ENCODE results near the gene MTM1.
A peak's percentile ranks its signal among the peaks of the same experiment; 100 is the strongest.

MTM1 gene

GRCh38 chrX:150683112-150683511 is 114.7 kb downstream of the MTM1 start:
- H3K4me3 ChIP-seq (ENCODE audit: low read depth, low read length) = no peak overlapping the region
- DNase-seq (ENCODE audit: low read depth) = no peak
- no peak for TF ChIP-seq CTCF (IDR thresholded peaks at IDR 0.05; ENCODE audit: control insufficient read depth, extremely low read depth, insufficient read depth)

- TF ChIP-seq CTCF (IDR thresholded peaks at IDR 0.05; ENCODE audit: control insufficient read depth, extremely low read depth, insufficient read depth) = peak; percentile 49
- DNase-seq (ENCODE audit: low read depth) = no peak
- no peak overlapping the region for H3K4me3 ChIP-seq (ENCODE audit: low read depth, low read length)
These were observed 115.2 kb downstream of the MTM1 start for GRCh38 chrX:150683536-150684146.

- no peak overlapping the region for H3K4me3 ChIP-seq (ENCODE audit: low read depth, low read length)
- no peak for DNase-seq (ENCODE audit: low read depth)
- TF ChIP-seq CTCF (IDR thresholded peaks at IDR 0.05; ENCODE audit: control insufficient read depth, extremely low read depth, insufficient read depth) = no peak
These were observed 120.6 kb downstream of the MTM1 start for GRCh38 chrX:150688911-150689451.

GRCh38 chrX:150690126-150690525 is 121.7 kb downstream of the MTM1 start:
- H3K4me3 ChIP-seq (ENCODE audit: low read depth, low read length) = no peak overlapping the region
- DNase-seq (ENCODE audit: low read depth) = no peak
- TF ChIP-seq CTCF (IDR thresholded peaks at IDR 0.05; ENCODE audit: control insufficient read depth, extremely low read depth, insufficient read depth) = no peak

- no peak for DNase-seq (ENCODE audit: low read depth)
- H3K4me3 ChIP-seq (ENCODE audit: low read depth, low read length) = peak overlapping the region; percentile 66
- TF ChIP-seq CTCF (IDR thresholded peaks at IDR 0.05; ENCODE audit: control insufficient read depth, extremely low read depth, insufficient read depth) = no peak
These were observed 123.9 kb downstream of the MTM1 start for GRCh38 chrX:150692296-150692695.

GRCh38 chrX:150692831-150693724 is 124.7 kb downstream of the MTM1 start, which contains the start of gene MTMR1:
MTMR1 (plus strand) TSS chrX:150693396; CDS start chrX:150693531, 135 bp downstream.
- peak within 1 kb of the TSS; percentile 66 for H3K4me3 ChIP-seq (ENCODE audit: low read depth, low read length)
- TF ChIP-seq CTCF (IDR thresholded peaks at IDR 0.05; ENCODE audit: control insufficient read depth, extremely low read depth, insufficient read depth) = no peak
- no peak for DNase-seq (ENCODE audit: low read depth)

Measured in LNCaP clone FGC (cell line).